ENCODE measurements around the gene KIF3B. TPM values are rescaled to one million over a fixed set of nuclear protein-coding genes. Genes with fewer than 3 reads are reported as not detected.
"Not testable (repeated sequence)": the region's sequence is repeated elsewhere in the genome, so short reads cannot be mapped to it uniquely, and the experiment has no call there.

Gene KIF3B
- total and polyA plus RNA-seq, 2 of the 13 experiments (the other 11 are each of a cell fraction or from before 2014, with no cell fraction given), result 23.6 to 28.8 TPM

GRCh38 chr20:32275163-32275562 lies 2.3 kb upstream of the KIF3B start:
- intact Hi-C loops (cut with micrococcal nuclease; ENCODE audit: unreplicated experiment), result loop anchor here (5.0 kb wide), 1 partner anchor 82 kb away; the partner anchor contains the start of gene ASXL1
- H3K9ac ChIP-seq (ENCODE audit: insufficient read depth, low read depth, low read length); H3K27ac ChIP-seq (ENCODE audit: extremely low read length, insufficient read depth, low read length); H3K4me2 ChIP-seq (ENCODE audit: low read depth, low read length); FAIRE-seq; H3K27me3 ChIP-seq (ENCODE audit: control insufficient read depth in 1 of 2, insufficient read depth in 2 of 2, low read length in 2 of 2); H3K36me3 ChIP-seq (replicated peaks in 1 of 2; ENCODE audit: control insufficient read depth in 1 of 2, insufficient read depth in 2 of 2, low read length in 2 of 2); BruUV-seq (replicated peaks); ATAC-seq; CTCF ChIA-PET (ENCODE audit: low intra/inter-chr PET ratio, low total read pairs); H3K4me3 ChIP-seq (replicated peaks in 1 of 3; ENCODE audit: insufficient read depth in 1 of 3, low read depth in 2 of 3, low read length in 3 of 3); H3K9me3 ChIP-seq (ENCODE audit: low read length); in situ Hi-C loops (cut with HindIII; ENCODE audit: extremely low pct_ligation_motif_present, low pct_unique_long_range_greater_than_20kb); POLR2A ChIA-PET; H2AFZ ChIP-seq (ENCODE audit: low read length); H4K20me1 ChIP-seq (ENCODE audit: insufficient read depth, low read length); DNase-seq (ENCODE audit: low spot score): not testable (repeated sequence)
- WGBS (ENCODE audit: low lambda C conversion rate), result 45% methylated on average over 3 of the region's 3 CpGs
- H3K79me2 ChIP-seq (ENCODE audit: insufficient read depth, low read length), result peaks cover 18% of the 10 kb centered on the region
- TF ChIP-seq ZFP1 (CRISPR knock-in tag; IDR thresholded peaks at IDR 0.05), result peak; percentile 98
- peaks cover 60% of the 10 kb centered on the region for H3K4me1 ChIP-seq (ENCODE audit: insufficient read depth, low read length)

- CTCF ChIA-PET (ENCODE audit: low intra/inter-chr PET ratio, low total read pairs), result no interaction called here
- Histone ChIP-seq H4K20me1 (ENCODE audit: insufficient read depth, low read length) (no peaks in the 10 kb centered on the region), H3K9ac (ENCODE audit: insufficient read depth, low read depth, low read length) (peak overlapping the region; percentile 82), H3K9me3 (ENCODE audit: low read length) (no peaks in the 10 kb centered on the region), H3K4me2 (ENCODE audit: low read depth, low read length) (peak overlapping the region; percentile 96), H3K79me2 (ENCODE audit: insufficient read depth, low read length) (peaks cover 18% of the 10 kb centered on the region), H3K4me3 (replicated peaks in 1 of 3; ENCODE audit: insufficient read depth in 1 of 3, low read depth in 2 of 3, low read length in 3 of 3) (peak overlapping the region; percentile 99 to 100 (median 99)), H3K27ac (ENCODE audit: extremely low read length, insufficient read depth, low read length) (peak overlapping the region; percentile 49), H3K27me3 (ENCODE audit: control insufficient read depth in 1 of 2, insufficient read depth in 2 of 2, low read length in 2 of 2) (no peaks in the 10 kb centered on the region; a peak in 1 of 5 replicates), H3K4me1 (ENCODE audit: insufficient read depth, low read length) (peaks cover 44% of the 10 kb centered on the region), H2AFZ (ENCODE audit: low read length) (no peak overlapping the region), H3K36me3 (replicated peaks in 1 of 2; ENCODE audit: control insufficient read depth in 1 of 2, insufficient read depth in 2 of 2, low read length in 2 of 2) (peaks cover 7 to 11% of the 10 kb centered on the region in 2 experiments; a peak in 4 of 5 replicates)
- in situ Hi-C loops (cut with HindIII; ENCODE audit: extremely low pct_ligation_motif_present, low pct_unique_long_range_greater_than_20kb) (no loop called here), intact Hi-C loops (cut with micrococcal nuclease; ENCODE audit: unreplicated experiment) (loop anchor here (5.0 kb wide), 1 partner anchor 79 kb away; the partner anchor contains the start of gene ASXL1)
- TSS peak; percentile 45 for BruUV-seq (replicated peaks)
- peak; percentile 6; the same call in 2 of the 3 replicates for ATAC-seq
- POLR2A ChIA-PET, result interaction anchor here (5.8 kb wide), 1 partner anchor 11 kb away, joined by 52 read pairs; no protein-coding TSS in a partner anchor
- FAIRE-seq, result no peak
- WGBS (ENCODE audit: low lambda C conversion rate), result 34% methylated on average over 4 of the region's 4 CpGs
- no peak for DNase-seq (ENCODE audit: low spot score)
- TF ChIP-seq ZNF136 (CRISPR knock-in tag; IDR thresholded peaks at IDR 0.05; ENCODE audit: low read depth) (no peak), RBAK (CRISPR knock-in tag; IDR thresholded peaks at IDR 0.05) (no peak), ZNF780A (CRISPR knock-in tag; IDR thresholded peaks at IDR 0.05) (no peak), MEF2D (CRISPR knock-in tag; IDR thresholded peaks at IDR 0.05) (0 out of 2 replicates have a peak, but pooled peaks have one; percentile 57), SIN3B (IDR thresholded peaks at IDR 0.05; ENCODE audit: low read length) (no peak), RBM22 (optimal IDR thresholded peaks at IDR 0.05; ENCODE audit: low read length) (no peak), PCBP2 (optimal IDR thresholded peaks at IDR 0.05; ENCODE audit: low read depth, low read length, poor library complexity, severe bottlenecking) (no peak), KLF15 (CRISPR knock-in tag; IDR thresholded peaks at IDR 0.05; ENCODE audit: borderline replicate concordance) (no peak), ATF7 (IDR thresholded peaks at IDR 0.05) (no peak), ATF7 (CRISPR knock-in tag; IDR thresholded peaks at IDR 0.05) (0 out of 2 replicates have a peak, but pooled peaks have one; percentile 53), ZNF251 (CRISPR knock-in tag; IDR thresholded peaks at IDR 0.05) (0 out of 2 replicates have a peak, but pooled peaks have one; percentile 25), ZNF430 (CRISPR knock-in tag; IDR thresholded peaks at IDR 0.05) (0 out of 2 replicates have a peak, but pooled peaks have one; percentile 6), RFX3 (CRISPR knock-in tag; IDR thresholded peaks at IDR 0.05) (no peak), KLF9 (CRISPR knock-in tag; IDR thresholded peaks at IDR 0.05; ENCODE audit: low read depth) (no peak)
- TF ChIP-seq, protein P1, sequence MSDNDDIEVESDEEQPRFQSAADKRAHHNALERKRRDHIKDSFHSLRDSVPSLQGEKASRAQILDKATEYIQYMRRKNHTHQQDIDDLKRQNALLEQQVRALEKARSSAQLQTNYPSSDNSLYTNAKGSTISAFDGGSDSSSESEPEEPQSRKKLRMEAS (IDR thresholded peaks at IDR 0.05), result 0 out of 2 replicates have a peak, but pooled peaks have one; percentile 2
- TF ChIP-seq, protein P2, sequence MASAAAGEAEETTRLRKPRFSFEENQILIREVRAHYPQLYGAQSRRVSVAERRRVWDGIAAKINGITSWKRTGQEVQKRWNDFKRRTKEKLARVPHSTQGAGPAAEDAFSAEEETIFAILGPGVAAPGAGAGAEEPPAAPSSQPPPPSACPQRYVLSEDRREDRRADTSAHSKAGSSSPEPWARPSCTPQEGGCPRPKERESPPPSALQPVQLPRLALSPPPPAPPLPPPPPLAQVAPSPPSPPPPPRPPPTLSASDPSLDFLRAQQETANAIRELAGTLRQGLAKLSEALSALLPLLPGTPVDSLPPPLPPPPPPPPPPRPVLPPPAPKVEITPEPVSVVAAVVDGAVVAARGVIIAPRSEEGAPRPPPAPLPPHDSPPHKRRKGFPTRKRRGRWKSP (CRISPR knock-in tag; IDR thresholded peaks at IDR 0.05), result no peak
- TF ChIP-seq, protein P3, sequence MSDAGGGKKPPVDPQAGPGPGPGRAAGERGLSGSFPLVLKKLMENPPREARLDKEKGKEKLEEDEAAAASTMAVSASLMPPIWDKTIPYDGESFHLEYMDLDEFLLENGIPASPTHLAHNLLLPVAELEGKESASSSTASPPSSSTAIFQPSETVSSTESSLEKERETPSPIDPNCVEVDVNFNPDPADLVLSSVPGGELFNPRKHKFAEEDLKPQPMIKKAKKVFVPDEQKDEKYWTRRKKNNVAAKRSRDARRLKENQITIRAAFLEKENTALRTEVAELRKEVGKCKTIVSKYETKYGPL (CRISPR knock-in tag; IDR thresholded peaks at IDR 0.05), result no peak
Measured at GRCh38 chr20:32278199-32278643, 770 bp downstream of the KIF3B start.
